GM19467 (cell line): ENCODE results near the gene FLNA.

Source experiments
- ATAC-seq: cut with Tn5 transposase; IDR thresholded peaks from one replicate; pipeline ENCODE4 v1.9.1; 2021; ENCODE audit warnings: mild to moderate bottlenecking, moderate library complexity; ENCODE audit not compliant: unreplicated experiment

The FLNA gene

GRCh38 chrX:154378059-154378798, 3.8 kb upstream of the FLNA start:
- ATAC-seq, result peak; percentile 1

- ATAC-seq, result no peak
Observed at GRCh38 chrX:154376774-154377173, 2.3 kb upstream of the FLNA start.

GRCh38 chrX:154375156-154375504, 696 bp upstream of the FLNA start:
- ATAC-seq, result no peak

GRCh38 chrX:154373340-154374306, 811 bp downstream of the FLNA start:
- ATAC-seq, result no peak

GRCh38 chrX:154372612-154373022, 1.8 kb downstream of the FLNA start:
- no peak for ATAC-seq

GRCh38 chrX:154371789-154372300, 2.6 kb downstream of the FLNA start:
- ATAC-seq, result no peak

GRCh38 chrX:154371017-154371788, 3.2 kb downstream of the FLNA start:
- ATAC-seq, result peak; percentile 52

- ATAC-seq, result no peak
Observed at GRCh38 chrX:154370300-154371016, 4.0 kb downstream of the FLNA start.

GRCh38 chrX:154369449-154370299, 4.8 kb downstream of the FLNA start:
- ATAC-seq, result no peak

- ATAC-seq, result no peak
Observed at GRCh38 chrX:154368630-154369448, 5.6 kb downstream of the FLNA start.

- no peak for ATAC-seq
Observed at GRCh38 chrX:154367474-154368308, 6.7 kb downstream of the FLNA start.

GRCh38 chrX:154366666-154367055, 7.8 kb downstream of the FLNA start:
- no peak for ATAC-seq

GRCh38 chrX:154365997-154366665, 8.3 kb downstream of the FLNA start:
- ATAC-seq, result no peak

- ATAC-seq, result no peak
Observed at GRCh38 chrX:154365052-154365600, 9.3 kb downstream of the FLNA start.

- ATAC-seq, result no peak
Observed at GRCh38 chrX:154363706-154364439, 10.6 kb downstream of the FLNA start.

GRCh38 chrX:154362085-154362742, 12.2 kb downstream of the FLNA start:
- no peak for ATAC-seq
